ENCODE data around the gene PRRT3. TPM values are rescaled to one million over a fixed set of nuclear protein-coding genes. Genes with fewer than 3 reads are reported as not detected.
A peak's percentile ranks its signal among the peaks of the same experiment; 100 is the strongest.
"Not testable (repeated sequence)": the region's sequence is repeated elsewhere in the genome, so short reads cannot be mapped to it uniquely, and the experiment has no call there.

The PRRT3 gene
- total RNA-seq, 1 donor from 2014 or later: 6.1 TPM

DNA sequence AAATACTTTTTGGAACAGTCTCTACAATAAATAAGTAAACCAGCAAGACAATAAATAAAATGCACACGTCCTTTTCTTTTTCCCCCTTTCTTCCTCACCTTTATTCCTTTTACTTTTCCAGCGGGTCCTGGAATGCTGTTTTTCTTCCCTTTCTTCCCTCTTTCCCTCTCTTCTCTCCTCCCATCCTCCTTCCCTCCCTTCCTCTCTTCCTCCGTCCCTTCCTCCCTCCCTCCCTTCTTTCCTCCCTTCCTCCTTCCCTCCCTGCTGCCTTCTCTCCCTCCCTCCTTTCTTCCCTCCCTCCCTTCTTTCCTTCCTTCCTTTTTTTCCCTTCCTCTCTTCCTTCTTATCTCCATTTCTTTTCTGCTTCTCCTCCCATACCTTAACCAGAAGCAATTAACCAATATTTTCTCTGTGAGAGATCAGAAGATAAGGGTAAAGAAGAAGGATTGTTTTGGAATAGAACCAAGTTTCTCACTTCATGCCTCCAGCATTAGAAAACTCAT is 52.9 kb downstream of the PRRT3 start:
- DNase-seq (ENCODE audit: low spot score): no peak

DNA sequence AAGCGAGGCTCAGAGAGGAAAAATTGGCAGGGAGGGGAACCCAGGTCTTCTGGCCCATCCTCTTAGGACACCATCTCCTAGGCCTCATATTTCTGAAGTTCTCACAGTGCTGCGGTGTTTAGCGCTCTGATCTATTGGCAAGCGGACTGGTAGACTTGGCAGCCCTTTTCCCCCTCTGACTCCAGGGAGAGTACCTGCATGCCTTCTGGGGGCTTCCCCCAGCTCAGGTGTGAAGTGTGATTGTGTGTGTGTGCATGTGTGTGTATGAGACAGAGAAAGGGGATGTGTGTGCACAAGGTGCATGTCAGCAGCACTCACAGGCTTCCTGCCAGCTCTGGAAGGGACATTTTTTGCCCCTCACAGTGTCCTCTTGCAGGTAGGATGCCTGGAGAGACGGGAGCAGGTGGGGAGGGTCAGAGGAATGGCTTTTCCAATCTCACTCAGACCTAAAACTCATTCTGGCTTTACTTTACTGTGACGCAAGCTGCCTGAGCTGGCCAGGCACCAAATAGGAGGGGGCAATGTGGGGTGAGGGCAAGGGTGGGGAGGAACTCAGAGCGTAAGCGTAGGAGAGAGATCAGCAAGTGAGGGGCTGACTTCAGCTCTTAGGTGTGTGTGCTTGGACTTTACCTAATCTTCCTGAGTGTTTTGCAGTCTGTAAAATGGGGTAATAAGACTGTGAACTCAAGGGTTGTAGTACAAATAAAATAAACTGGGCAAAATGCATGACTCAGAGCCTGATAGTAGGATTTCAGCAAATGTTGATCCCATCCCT is 53.6 kb downstream of the PRRT3 start:
- no peak for DNase-seq (ENCODE audit: low spot score)

DNA sequence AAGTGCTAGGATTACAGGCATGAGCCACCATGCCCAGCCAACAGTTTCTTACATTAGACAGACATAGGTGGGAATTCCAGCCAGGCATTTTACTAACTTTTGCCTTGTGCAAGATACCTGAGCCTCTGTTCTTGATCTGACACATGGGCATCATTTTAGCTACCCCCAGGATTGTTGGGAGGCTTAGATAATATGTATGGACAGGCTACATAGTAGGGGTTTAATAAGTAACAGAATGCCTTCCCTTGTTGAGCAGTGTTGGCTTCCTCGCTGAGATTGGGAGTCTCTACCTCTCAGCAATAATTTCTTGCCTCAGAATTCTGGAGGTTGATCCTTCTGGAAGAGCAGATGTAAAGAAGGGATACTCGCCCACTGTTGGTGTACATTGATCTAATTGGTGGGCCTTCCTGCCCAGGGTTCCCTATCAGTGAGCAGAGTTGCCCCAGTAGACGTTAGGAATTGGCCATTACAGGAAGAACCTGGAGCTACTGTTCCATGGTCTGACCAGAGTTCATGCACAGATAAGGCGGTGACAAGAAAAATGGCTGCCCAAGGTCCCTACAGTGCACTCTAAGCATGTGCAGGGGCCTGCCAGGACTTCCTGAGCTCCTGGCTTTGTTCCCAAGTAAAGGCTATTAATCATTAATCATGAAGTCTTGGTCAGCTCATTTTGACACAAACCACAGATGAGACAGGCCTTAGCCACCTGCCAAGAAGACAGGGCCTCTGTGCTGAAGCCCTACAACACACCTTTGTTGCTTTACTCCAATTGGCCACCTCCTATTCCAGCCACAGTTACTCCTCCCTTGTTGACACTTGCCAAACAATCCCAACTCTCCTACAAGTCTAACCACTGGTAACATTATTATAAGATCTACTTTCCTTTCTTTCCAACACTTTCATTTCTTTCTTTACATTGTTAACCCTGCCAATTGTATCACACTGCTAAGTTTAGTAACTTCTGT is 54.5 kb downstream of the PRRT3 start:
- peak; percentile 84 for DNase-seq (ENCODE audit: low spot score)

DNA sequence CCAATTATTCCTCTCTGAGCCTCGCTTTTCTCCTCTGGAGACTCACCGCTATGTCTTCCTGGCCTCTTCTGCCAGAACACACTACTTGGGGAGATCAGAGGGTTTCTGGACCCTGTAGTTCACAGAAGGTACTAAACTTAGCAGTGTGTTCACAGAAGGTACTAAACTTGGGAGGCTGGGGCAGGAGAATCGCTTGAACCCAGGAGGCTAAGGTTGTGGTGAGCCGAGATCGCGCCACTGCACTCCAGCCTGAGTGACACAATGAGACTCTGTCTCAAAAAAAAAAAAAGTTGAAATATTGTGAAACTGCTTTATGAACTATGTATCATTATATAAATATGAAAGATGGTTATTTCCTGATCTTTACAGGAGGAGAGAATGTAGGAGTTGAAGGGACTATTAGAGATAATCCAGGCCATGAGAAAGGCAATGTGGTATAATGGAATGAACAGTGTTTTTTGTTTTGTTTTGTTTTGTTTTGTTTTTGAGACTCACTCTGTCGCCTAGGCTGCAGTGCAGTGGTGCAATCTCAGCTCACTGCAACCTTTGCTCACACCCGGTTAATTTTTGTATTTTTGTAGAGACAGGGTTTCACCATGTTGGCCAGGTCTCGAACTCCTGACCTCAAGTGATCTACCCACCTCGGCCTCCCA is 55.3 kb downstream of the PRRT3 start:
- DNase-seq (ENCODE audit: low spot score): not testable (repeated sequence)

DNA sequence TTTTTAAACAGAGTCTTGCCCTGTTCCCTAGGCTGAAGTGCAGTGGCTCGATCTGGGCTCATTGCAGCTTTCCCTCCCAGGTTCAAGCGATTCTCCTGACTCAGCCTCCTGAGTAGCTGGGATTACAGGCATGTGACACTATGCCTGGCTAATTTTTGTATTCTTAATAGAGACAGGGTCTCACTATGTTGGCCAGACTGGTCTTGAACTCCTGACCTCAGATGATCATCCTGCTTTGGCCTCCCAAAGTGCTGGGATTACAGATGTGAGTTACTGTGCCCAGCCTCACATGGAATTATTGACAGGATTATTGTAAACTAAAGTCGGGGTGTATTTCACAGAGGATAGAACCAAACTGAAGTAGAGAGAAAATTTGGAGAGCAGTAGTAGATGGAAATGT is 56.5 kb downstream of the PRRT3 start:
- not testable (repeated sequence) for DNase-seq (ENCODE audit: low spot score)

Other genes with a start within 250 kb of the PRRT3 start
- 0.37 TPM for gene CPNE9, start 248.6 kb downstream of the PRRT3 start, total RNA-seq
- 17.3 TPM for gene BRPF1, start 220.7 kb downstream of the PRRT3 start, total RNA-seq
- 37.6 TPM for gene OGG1, start 202.5 kb downstream of the PRRT3 start, total RNA-seq
- gene CAMK1, start 182.5 kb downstream of the PRRT3 start, total RNA-seq: 30.6 TPM
- 63.3 TPM for gene TADA3, start 159.9 kb downstream of the PRRT3 start, total RNA-seq
- 137 TPM for gene ARPC4, start 159.3 kb downstream of the PRRT3 start, total RNA-seq
- gene TTLL3, start 142.1 kb downstream of the PRRT3 start, total RNA-seq: 62.8 TPM
- 37.5 TPM for gene RPUSD3, start 108.4 kb downstream of the PRRT3 start, total RNA-seq
- gene CIDEC, start 72.2 kb downstream of the PRRT3 start, total RNA-seq: 5.0 TPM
- 30.7 TPM for gene JAGN1, start 61.8 kb downstream of the PRRT3 start, total RNA-seq
- 91.5 TPM for gene IL17RE, start 49.6 kb downstream of the PRRT3 start, total RNA-seq
- gene IL17RC, start 35.3 kb downstream of the PRRT3 start, total RNA-seq: 33.3 TPM
- 116 TPM for gene CRELD1, start 18.6 kb downstream of the PRRT3 start, total RNA-seq
- 73.9 TPM for gene EMC3, start 34.4 kb upstream of the PRRT3 start, total RNA-seq
- 4.5 TPM for gene FANCD2, start 74.0 kb upstream of the PRRT3 start, total RNA-seq
- not detected for gene FANCD2OS, start 155.8 kb upstream of the PRRT3 start, total RNA-seq
- 126 TPM for gene BRK1, start 163.3 kb upstream of the PRRT3 start, total RNA-seq
- gene VHL, start 189.4 kb upstream of the PRRT3 start, total RNA-seq: 47.2 TPM
- gene IRAK2, start 212.5 kb upstream of the PRRT3 start, total RNA-seq: 2.7 TPM